HL-60 (cell line): ENCODE data around the gene TLL1.

Experiments
- CTCF ChIP-seq: IDR thresholded peaks from one replicate; pipeline ENCODE4 v1.5.1; 2011; ENCODE audit warnings: low read length, control low read depth, inconsistent platforms; ENCODE audit not compliant: insufficient read depth
- GABPA ChIP-seq: IDR thresholded peaks from 2 replicates; pipeline ENCODE4 v1.6.1; 2012; ENCODE audit warnings: low read depth
- POLR2AphosphoS5 ChIP-seq: IDR thresholded peaks from 2 replicates; pipeline ENCODE4 v1.6.1; 2012; ENCODE audit warnings: low read depth
- REST ChIP-seq: IDR thresholded peaks from 2 replicates; pipeline ENCODE4 v1.6.1; 2012; ENCODE audit warnings: low read depth; ENCODE audit not compliant: insufficient replicate concordance

- TF ChIP-seq CTCF (no peak), REST (no peak), GABPA (no peak), POLR2AphosphoS5 (no peak)
Observed at GRCh38 chr4:165921546-165921945, 48.5 kb downstream of the TLL1 start.
